Motor neuron (in vitro differentiated cells): Measurements from ENCODE around the gene ZNF91. TPM values are rescaled to one million over a fixed set of nuclear protein-coding genes. Genes with fewer than 3 reads are reported as not detected.
"Not testable (repeated sequence)": the region's sequence is repeated elsewhere in the genome, so short reads cannot be mapped to it uniquely, and the experiment has no call there.

Experiments
- ATAC-seq, 8 experiments: fragments of 200-7000 bp; cut with Tn5 transposase; replicated peaks in 6 of 8; 2 replicates each; pipeline ENCODE4 v1.8.0; 2021; ENCODE audit warnings: mild to moderate bottlenecking in 8 of 8, moderate library complexity in 8 of 8
- H3K27ac ChIP-seq, 2 donors: fragments of 250-450 bp; sonication (Bioruptor Pico); 2 replicates each; pipeline ENCODE4 v1.9.0; 2021; ENCODE audit warnings: antibody characterized with exemption in 2 of 2, mild to moderate bottlenecking in 2 of 2, moderate library complexity in 1 of 2
- H3K4me1 ChIP-seq, 2 donors: fragments of 250-450 bp; sonication (Bioruptor Pico); replicated peaks in 1 of 2; 2 replicates each; pipeline ENCODE4 v1.6.1; 2021; ENCODE audit warnings: antibody characterized with exemption in 2 of 2, mild to moderate bottlenecking in 2 of 2, moderate library complexity in 1 of 2
- H3K4me3 ChIP-seq, 5 donors: fragments of 250-450 bp; sonication (Bioruptor Pico); 2 replicates each; pipeline ENCODE4 v1.9.0; 2021; ENCODE audit warnings: antibody characterized with exemption in 5 of 5, mild to moderate bottlenecking in 5 of 5, moderate library complexity in 4 of 5
- WGBS, 10 experiments: fragments of 450-650 bp; shearing (Covaris generic); methylation state at CpG; one replicate each; pipeline ENCODE4 v1.0.0; 2022; 5-methylcytosine and 5-hydroxymethylcytosine counted together
- in situ Hi-C, 9 experiments: fragments of 400-800 bp; cut with MboI; loops; one replicate each; pipeline ENCODE4 v1.15.0; 2021; ENCODE audit warnings: low sequenced_read_pairs in 9 of 9, low pct_unique_long_range_greater_than_20kb in 2 of 9; ENCODE audit not compliant: unreplicated experiment in 9 of 9
- total RNA-seq, 8 experiments: library from RNA; unstranded; fragments of 300-600 nt; gene quantifications; 2 replicates each; pipeline versions ENCODE4 v1.2.3 to v1.2.4, GENCODE V29; 2022

Gene ZNF91
- total RNA-seq, 8 experiments from 2014 or later, result 18.1 to 233 (median 137) TPM

DNA sequence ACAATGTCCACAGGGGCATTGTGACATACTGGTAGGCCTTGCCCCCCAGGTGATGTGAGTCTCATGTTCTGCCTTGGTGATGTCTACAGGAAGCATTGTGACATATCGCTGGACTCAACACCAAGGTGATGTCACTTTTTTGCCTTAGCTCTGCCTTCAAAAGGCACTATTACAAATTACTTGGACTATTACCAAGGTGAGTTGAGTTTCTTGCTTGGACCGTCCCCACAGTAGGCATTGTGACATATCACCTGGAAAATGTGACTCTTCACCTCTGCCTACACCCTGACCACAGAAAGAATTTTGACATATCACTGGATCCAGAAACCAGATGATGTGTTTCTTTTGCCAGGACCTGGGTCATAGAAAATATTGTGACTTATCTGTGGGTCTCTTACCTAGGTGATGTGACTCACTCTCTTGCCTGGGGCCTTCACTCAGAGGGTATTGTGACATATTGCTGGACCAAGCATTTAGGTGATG lies 84.5 kb downstream of the ZNF91 start:
- Histone ChIP-seq H3K27ac (no peak overlapping the region), H3K4me3 (no peak overlapping the region), H3K4me1 (no peaks in the 10 kb centered on the region)
- ATAC-seq, result no peak
- in situ Hi-C loops, result no loop called here
- 0 to 100% (median 100%) methylated on average over 1 to 2 of the region's 2 CpGs; no CpG with 5 or more reads in 1 of the 10 experiments for WGBS, 10 experiments

DNA sequence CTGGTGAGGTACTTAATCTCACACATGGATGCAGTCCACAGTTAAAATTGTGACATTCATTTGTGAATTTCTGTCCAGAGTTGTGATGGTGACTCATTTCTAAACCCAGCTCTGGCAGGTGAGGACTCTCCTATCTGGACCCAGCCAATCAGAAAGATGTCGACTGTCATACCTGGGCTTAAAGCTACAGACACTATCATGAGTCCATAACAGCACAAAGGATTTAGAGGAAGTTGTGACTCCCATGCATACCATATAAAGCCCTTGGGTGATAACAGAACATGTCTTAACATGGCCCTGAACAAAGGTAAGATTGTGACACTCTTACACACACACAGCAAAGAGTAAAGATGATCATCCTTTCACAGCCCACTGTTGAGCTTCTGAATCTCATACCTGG lies 85.3 kb downstream of the ZNF91 start:
- WGBS, 10 experiments, result 0 to 100% (median 80%) methylated on average over 1 of the region's 1 CpG; no CpG with 5 or more reads in 5 of the 10 experiments
- H3K27ac ChIP-seq, result no peak overlapping the region
- in situ Hi-C loops, result no loop called here
- H3K4me1 ChIP-seq, result no peaks in the 10 kb centered on the region
- no peak for ATAC-seq
- no peak overlapping the region for H3K4me3 ChIP-seq

DNA sequence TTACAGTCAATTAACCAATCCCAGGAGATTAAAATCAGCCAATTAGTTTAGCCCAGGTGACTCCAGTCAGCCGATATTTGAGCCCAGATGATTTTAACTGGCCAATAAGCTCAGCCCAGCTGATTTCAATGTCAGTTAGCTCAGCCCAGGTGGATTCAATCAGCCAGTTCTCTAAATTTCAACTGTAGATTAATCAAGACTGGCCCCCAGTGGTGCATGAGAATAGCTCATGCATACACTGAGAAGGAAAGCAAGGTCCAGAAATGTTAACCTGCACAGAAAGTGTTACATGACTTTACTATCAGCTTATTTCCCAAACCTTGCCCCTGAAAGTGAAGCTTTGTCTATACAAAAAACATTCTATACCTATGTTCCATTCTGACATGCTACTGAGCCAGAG lies 89.7 kb downstream of the ZNF91 start:
- no peaks in the 10 kb centered on the region for H3K4me1 ChIP-seq
- 0 to 80% (median 0%) methylated on average over 1 of the region's 1 CpG; no CpG with 5 or more reads in 3 of the 10 experiments for WGBS, 10 experiments
- ATAC-seq, result no peak
- H3K27ac ChIP-seq, result no peak overlapping the region
- H3K4me3 ChIP-seq, result no peak overlapping the region
- in situ Hi-C loops, result no loop called here

- no peak for ATAC-seq
- no peaks in the 10 kb centered on the region for H3K4me1 ChIP-seq
- 38 to 100% (median 67%) methylated on average over 1 to 3 of the region's 3 CpGs; no CpG with 5 or more reads in 3 of the 10 experiments for WGBS, 10 experiments
- no peak overlapping the region for H3K4me3 ChIP-seq
- H3K27ac ChIP-seq, result no peak overlapping the region
- in situ Hi-C loops, result no loop called here
Measured at GRCh38 chr19:23304238-23304637, 91.0 kb downstream of the ZNF91 start.

DNA sequence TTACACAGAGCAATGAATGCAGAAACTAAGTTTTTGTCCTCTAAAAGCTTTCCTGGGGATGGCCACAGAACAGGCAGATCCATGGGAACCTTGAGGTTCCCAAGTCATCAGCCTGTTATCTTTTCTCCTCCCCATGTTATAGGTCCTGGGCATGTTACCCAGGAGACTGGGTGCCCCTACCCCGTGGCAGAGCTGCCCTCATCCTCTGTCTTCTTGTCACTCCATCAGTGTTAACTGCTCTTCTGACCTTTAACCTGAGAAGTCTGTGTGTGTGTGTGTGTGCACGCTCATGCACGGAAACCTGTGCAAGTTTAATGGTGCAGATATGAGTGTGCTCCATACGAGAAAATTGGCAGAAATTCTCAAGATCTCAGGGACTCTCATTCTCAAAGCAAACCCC lies 101.1 kb downstream of the ZNF91 start:
- 0 to 100% (median 64%) methylated on average over 1 to 4 of the region's 4 CpGs; no CpG with 5 or more reads in 1 of the 10 experiments for WGBS, 10 experiments
- Histone ChIP-seq H3K4me3 (no peak overlapping the region), H3K27ac (no peak overlapping the region), H3K4me1 (no peaks in the 10 kb centered on the region)
- in situ Hi-C loops, result no loop called here
- no peak for ATAC-seq

DNA sequence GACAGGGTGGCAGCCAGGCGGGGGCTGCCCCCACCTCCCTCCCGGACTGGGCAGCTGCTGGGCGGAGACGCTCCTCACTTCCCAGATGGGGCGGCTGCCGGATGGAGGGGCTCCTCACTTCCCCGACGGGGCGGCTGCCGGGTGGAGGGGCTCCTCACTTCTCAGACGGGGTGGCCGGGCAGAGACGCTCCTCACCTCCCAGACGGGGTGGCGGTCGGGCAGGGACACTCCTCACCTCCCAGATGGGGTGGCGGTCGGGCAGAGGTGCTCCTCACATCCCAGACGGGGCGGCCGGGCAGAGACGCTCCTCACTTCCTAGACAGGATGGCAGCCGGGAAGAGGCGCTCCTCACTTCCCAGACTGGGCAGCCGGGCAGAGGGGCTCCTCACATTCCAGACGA lies 105.3 kb downstream of the ZNF91 start:
- H3K4me3 ChIP-seq, in situ Hi-C loops, H3K27ac ChIP-seq, H3K4me1 ChIP-seq, ATAC-seq: not testable (repeated sequence)
- WGBS, 10 experiments, result 100% methylated on average over 2 of the region's 26 CpGs; no CpG with 5 or more reads in 9 of the 10 experiments

Other genes starting within 250 kb of the ZNF91 start
- gene ZNF724, start 145.1 kb downstream of the ZNF91 start, total RNA-seq, result 10 to 100 TPM in 1 of 8 experiments, 1 to 10 TPM in 6, under 1 TPM in 1; 0.41 to 25.5 (median 6.3) TPM